Type B pancreatic cell (in vitro differentiated cells): ENCODE results near the gene STX8. TPM values are rescaled to one million over a fixed set of nuclear protein-coding genes. Genes with fewer than 3 reads are reported as not detected.

Experiments
- DNase-seq: peaks from one replicate; pipeline ENCODE4 v3.0.0; 2021; ENCODE audit warnings: mixed read lengths; ENCODE audit not compliant: unreplicated experiment; ENCODE audit errors: extremely low spot score
- H3K27ac Mint-ChIP-seq: 2 replicates; pipeline ENCODE4 v1.8.0; 2021; ENCODE audit warnings: mild to moderate bottlenecking, mixed read lengths
- H3K27me3 Mint-ChIP-seq: 2 replicates; pipeline ENCODE4 v1.8.0; 2021; ENCODE audit warnings: mixed read lengths
- H3K36me3 Mint-ChIP-seq: 2 replicates; pipeline ENCODE4 v1.8.0; 2021; ENCODE audit warnings: mixed read lengths
- H3K4me1 Mint-ChIP-seq: one replicate; pipeline ENCODE4 v1.8.0; 2021; ENCODE audit warnings: mixed read lengths; ENCODE audit not compliant: unreplicated experiment
- H3K4me3 Mint-ChIP-seq: 2 replicates; pipeline ENCODE4 v1.8.0; 2021; ENCODE audit warnings: mild to moderate bottlenecking, mixed read lengths
- H3K9me3 Mint-ChIP-seq: 2 replicates; pipeline ENCODE4 v1.8.0; 2021; ENCODE audit warnings: mixed read lengths
- CTCF ChIP-seq: fragments of 200-600 bp; sonication (generic); conservative IDR thresholded peaks from 2 replicates; pipeline ENCODE4 v1.5.0; 2021; ENCODE audit warnings: antibody characterized with exemption, mild to moderate bottlenecking
- total RNA-seq: library from RNA; stranded (reverse); gene quantifications from 2 replicates; pipeline ENCODE4 v1.2.1, GENCODE V29; 2021; ENCODE audit warnings: low replicate concordance

The STX8 gene
- total RNA-seq, 1 donor from 2014 or later, result 59.3 TPM

GRCh38 chr17:9202532-9202931 lies 373.1 kb downstream of the STX8 start:
- no peak for TF ChIP-seq CTCF
- Mint-ChIP-seq H3K27ac (no peak overlapping the region), H3K36me3 (no peaks in the 10 kb centered on the region), H3K27me3 (peaks cover 47% of the 10 kb centered on the region), H3K4me1 (peaks cover 27% of the 10 kb centered on the region), H3K4me3 (no peak overlapping the region), H3K9me3 (no peaks in the 10 kb centered on the region)
- DNase-seq, result no peak

GRCh38 chr17:9200699-9201359 lies 374.8 kb downstream of the STX8 start:
- TF ChIP-seq CTCF, result no peak
- H3K27ac Mint-ChIP-seq, result no peak overlapping the region
- peaks cover 26% of the 10 kb centered on the region for H3K4me1 Mint-ChIP-seq
- H3K4me3 Mint-ChIP-seq, result no peak overlapping the region
- H3K36me3 Mint-ChIP-seq, result peaks cover 5% of the 10 kb centered on the region
- no peak for DNase-seq
- peaks cover 45% of the 10 kb centered on the region for H3K27me3 Mint-ChIP-seq
- H3K9me3 Mint-ChIP-seq, result no peaks in the 10 kb centered on the region

Other genes with a start within 250 kb of the STX8 start
- 7.0 TPM in 1 of 2 replicates, not detected in the other for gene CFAP52, start 822 bp upstream of the STX8 start, total RNA-seq
- 6.6 and 16.9 TPM in 2 replicates for gene USP43, start 69.7 kb upstream of the STX8 start, total RNA-seq
- not detected in 2 replicates for gene DHRS7C, start 215.8 kb upstream of the STX8 start, total RNA-seq
- gene GSG1L2, start 246.3 kb upstream of the STX8 start, total RNA-seq, result not detected in 2 replicates